ENCODE measurements around the gene HELZ.

DNA sequence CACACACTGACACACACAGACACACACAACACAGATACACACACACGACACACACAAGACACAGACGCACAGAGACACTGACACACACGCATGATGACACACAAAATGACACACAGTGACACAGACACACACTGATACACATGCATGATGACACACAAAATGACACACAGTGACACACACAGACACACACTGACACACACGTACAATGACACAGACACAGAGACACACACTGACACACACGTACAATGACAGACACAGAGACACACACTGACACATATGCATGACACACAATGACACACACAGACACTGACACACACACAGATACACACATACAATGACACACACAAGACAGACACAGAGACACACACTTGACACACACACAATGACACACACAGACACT lies 190.4 kb downstream of the HELZ start:
- TF ChIP-seq, protein P1, sequence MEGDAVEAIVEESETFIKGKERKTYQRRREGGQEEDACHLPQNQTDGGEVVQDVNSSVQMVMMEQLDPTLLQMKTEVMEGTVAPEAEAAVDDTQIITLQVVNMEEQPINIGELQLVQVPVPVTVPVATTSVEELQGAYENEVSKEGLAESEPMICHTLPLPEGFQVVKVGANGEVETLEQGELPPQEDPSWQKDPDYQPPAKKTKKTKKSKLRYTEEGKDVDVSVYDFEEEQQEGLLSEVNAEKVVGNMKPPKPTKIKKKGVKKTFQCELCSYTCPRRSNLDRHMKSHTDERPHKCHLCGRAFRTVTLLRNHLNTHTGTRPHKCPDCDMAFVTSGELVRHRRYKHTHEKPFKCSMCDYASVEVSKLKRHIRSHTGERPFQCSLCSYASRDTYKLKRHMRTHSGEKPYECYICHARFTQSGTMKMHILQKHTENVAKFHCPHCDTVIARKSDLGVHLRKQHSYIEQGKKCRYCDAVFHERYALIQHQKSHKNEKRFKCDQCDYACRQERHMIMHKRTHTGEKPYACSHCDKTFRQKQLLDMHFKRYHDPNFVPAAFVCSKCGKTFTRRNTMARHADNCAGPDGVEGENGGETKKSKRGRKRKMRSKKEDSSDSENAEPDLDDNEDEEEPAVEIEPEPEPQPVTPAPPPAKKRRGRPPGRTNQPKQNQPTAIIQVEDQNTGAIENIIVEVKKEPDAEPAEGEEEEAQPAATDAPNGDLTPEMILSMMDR (conservative IDR thresholded peaks at IDR 0.05 in 1 of 2, IDR thresholded peaks at IDR 0.05 in 1 of 2; ENCODE audit: low read depth in 1 of 2, low read length in 2 of 2): no peak
- no peak for TF ChIP-seq EZH2 (IDR thresholded peaks at IDR 0.05; ENCODE audit: low read length, missing control alignments)

Measured in fibroblast of lung (primary cell).